Midbrain (tissue), 1 donor: ENCODE results near the gene CD63.
A peak's percentile ranks its signal among the peaks of the same experiment; 100 is the strongest.

Experiments used
- DNase-seq: peaks from one replicate; lab custom pipeline; 2025; lab: John Stamatoyannopoulos, UW

Gene CD63

GRCh38 chr12:55704824-55705718, 23.7 kb downstream of the CD63 start:
- DNase-seq: no peak

DNA sequence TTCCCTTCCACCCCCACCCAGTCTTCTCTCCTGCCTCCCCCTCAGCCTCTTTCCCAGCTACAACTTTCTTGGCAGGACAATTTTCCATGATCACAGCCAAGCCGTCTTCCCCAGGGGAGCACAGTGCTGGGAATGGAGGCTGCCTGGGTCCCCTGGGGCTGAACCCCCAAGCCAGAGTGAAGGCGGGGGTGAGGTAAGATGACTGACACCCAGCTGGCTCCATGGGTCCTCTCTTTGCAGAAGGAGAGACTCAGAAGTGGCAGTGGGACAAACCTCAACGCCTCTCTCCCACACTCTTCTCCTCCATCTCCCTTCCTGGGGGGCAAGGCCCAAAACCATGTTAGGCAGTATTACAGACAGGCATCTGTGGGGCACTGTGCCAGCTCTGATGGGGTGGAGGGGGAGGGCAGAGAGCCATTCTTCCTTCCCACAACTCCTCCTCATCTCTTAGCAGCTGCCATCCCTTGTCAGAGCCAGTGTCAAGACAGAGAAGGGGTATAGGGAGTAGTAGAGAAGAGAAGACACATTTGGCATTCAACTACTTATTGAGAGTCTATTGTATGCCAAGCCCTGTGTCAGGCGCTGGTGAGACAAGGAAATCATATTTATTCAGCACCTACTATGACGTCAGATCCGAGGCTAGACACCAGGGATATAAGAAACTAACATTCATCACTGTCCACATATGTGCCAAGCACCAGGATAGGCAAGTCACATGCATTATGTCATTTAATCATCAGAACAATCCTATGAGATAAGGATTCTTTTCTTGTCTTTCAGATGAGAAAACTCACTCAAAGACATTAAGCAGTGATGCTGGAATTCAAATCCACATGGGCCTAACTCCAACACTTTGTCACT, 24.7 kb downstream of the CD63 start:
- peak; percentile 30 for DNase-seq

DNA sequence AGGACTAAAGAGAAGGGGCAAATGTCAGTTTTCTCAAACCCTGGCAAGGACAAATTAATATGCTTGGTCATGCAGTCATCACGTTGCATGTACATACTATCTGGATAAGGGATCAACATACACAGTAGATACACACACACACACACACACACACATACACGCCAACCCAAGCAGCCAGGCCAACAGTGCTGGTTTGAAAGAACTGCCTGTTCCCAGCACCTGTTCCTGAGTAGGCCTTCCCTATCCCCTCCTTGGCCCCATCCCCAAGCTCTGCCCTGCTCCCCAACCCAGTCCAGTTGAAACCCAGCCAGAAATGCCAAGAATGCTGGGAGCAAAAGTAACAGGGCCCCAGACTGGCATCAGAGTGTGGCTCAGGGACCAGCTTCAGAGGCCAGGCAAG, 25.5 kb downstream of the CD63 start:
- peak; percentile 40 for DNase-seq

- no peak for DNase-seq
Observed at GRCh38 chr12:55702861-55703260, 25.9 kb downstream of the CD63 start.

GRCh38 chr12:55700255-55701018, 28.4 kb downstream of the CD63 start:
- no peak for DNase-seq

- DNase-seq: no peak
Observed at GRCh38 chr12:55699471-55700055, 29.2 kb downstream of the CD63 start.

DNA sequence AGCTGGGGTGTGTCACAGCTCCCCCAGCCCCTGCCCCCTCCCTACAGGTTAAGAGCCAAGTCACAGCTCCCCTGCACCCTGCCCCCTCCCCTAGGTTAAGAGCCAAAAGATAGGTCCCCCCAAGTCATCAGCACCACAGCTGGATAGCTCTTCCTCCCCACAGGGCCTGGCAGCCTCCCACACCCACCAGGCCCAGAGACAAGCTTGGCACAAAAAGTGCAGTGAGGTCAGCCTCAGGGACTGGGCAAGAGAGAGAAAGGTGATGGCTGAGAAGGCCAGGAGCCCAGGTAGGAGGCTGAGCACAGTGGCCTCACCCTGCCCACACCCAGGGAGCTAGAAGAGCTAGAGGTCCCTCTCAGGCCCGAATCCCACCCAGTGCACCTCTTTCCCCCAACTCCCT, 29.8 kb downstream of the CD63 start:
- DNase-seq: no peak

- DNase-seq: no peak
Observed at GRCh38 chr12:55698241-55698955, 30.4 kb downstream of the CD63 start.

- no peak for DNase-seq
Observed at GRCh38 chr12:55697686-55698085, 31.1 kb downstream of the CD63 start.

- no peak for DNase-seq
Observed at GRCh38 chr12:55696796-55697462, 31.9 kb downstream of the CD63 start.

DNA sequence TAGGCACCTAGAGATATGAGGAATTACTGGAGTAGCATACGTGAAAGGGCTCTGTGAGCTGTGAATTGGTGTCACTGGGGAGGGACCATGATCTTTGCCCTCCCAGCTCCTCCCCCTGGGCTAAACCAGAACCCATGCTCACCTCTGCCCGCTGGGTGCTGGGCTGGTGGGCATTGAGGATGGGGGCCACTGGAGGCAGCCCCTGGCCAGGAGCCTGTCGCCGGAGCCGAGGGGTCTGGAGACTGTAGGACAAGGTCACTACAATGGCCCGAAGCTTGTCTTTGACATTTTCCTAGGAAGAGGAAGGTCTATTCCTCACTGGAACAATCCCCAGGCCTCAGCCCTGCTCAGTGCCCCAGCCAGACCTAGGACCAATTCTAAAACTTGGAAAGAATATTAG, 32.7 kb downstream of the CD63 start:
- DNase-seq: no peak

GRCh38 chr12:55695349-55695748, 33.5 kb downstream of the CD63 start:
- DNase-seq: no peak

- no peak for DNase-seq
Observed at GRCh38 chr12:55694651-55695050, 34.2 kb downstream of the CD63 start.

DNA sequence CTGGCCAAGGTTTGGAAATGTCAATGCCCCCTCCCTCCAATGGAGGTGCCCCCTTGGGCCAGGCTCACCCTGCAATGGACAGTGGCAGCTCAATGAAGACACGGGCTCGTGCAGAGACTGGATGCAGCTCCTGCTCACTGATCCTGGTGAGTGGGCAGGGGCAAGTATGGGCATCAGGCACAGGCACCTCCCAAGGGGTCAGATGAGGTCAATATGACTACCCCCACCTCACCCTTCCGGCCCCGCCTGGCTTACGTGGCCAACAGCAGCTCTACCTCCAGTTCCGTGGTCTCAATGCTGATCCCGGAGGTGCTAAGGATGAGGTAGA, 34.7 kb downstream of the CD63 start:
- DNase-seq: no peak

GRCh38 chr12:55693323-55694187, 35.3 kb downstream of the CD63 start:
- DNase-seq: no peak

GRCh38 chr12:55692631-55693322, 36.0 kb downstream of the CD63 start:
- DNase-seq: no peak

DNA sequence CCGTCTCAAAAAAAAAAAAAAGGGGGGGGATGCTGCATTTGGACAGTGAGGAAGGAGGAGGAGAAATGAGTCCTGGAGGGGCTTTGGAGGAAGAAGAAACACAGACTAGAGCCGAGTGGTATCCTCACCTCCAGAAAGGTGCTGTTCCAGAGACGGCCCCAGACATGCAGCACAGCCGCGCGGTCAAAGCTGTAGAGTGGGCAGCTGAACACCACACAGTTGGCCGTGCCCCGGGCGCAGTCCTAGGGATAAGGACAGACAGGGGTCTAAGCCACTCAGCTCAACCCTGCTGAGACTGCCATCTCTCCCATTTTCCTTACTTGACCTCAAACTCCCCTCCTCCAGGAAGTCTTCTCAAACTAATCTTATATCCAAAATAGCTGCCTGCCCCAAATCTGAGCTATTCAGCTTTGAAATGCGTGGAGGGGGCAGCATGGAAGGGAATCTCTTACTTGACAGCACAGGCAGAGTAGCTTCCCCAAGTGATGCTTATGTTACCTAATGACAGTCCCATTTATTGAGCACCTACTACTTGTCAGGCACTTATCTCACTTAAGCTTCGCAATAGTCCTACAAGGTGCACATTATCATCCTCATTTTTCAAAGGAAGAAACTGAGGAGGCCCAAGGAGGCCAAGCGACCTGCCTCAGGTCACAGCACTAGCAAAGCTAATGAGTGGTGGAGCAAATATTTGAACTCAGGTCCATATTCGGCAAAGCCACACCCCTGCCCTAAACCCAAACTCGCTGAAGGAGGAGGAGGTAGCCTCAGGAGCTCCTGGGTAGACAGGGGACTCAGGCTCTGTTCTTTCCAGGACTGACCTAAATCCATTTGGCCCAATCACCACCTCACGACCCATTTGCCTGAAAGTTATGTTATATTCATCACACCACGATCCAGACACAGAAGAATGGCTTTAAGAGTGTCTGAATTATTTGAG, 39.8 kb downstream of the CD63 start:
- DNase-seq: no peak

GRCh38 chr12:55687746-55688145, 41.1 kb downstream of the CD63 start:
- no peak for DNase-seq
